ENCODE results near the gene KRTAP12-1.

DNA sequence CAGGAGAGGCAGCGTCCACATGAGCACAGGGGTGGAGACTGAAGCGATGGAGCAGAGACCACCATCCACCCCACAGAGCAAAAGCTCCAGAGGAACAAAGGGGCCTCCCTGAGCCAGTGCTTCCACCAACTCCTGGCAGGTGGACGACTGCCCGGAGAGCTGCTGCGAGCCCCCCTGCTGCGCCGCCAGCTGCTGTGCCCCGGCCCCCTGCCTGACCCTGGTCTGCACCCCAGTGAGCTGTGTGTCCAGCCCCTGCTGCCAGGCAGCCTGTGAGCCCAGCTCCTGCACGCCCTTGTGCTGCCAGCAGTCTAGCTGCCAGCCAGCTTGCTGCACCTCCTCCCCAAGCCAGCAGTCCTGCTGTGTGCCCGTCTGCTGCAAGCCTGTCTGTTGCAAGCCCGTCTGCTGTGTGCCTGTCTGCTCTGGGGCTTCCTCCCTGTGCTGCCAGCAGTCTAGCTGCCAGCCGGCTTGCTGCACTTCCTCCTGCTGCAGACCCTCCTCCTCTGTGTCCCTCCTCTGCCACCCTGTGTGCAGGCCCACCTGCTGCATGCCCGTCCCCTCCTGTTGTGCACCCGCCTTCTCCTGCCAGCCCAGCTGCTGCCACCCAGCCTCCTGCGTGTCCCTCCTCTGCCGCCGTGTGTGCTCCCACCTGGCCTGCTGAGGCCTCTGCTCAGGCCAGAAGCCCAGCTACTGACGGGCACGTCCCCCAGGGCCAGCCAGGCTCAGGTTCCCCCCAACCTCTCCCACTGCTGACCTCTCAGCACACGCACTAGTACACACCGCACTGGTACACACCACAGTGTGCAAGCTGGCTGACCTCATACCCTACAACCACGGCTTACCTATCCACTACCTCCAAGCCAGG is 20.4 kb upstream of the KRTAP12-1 start:
- TF ChIP-seq, protein P1, sequence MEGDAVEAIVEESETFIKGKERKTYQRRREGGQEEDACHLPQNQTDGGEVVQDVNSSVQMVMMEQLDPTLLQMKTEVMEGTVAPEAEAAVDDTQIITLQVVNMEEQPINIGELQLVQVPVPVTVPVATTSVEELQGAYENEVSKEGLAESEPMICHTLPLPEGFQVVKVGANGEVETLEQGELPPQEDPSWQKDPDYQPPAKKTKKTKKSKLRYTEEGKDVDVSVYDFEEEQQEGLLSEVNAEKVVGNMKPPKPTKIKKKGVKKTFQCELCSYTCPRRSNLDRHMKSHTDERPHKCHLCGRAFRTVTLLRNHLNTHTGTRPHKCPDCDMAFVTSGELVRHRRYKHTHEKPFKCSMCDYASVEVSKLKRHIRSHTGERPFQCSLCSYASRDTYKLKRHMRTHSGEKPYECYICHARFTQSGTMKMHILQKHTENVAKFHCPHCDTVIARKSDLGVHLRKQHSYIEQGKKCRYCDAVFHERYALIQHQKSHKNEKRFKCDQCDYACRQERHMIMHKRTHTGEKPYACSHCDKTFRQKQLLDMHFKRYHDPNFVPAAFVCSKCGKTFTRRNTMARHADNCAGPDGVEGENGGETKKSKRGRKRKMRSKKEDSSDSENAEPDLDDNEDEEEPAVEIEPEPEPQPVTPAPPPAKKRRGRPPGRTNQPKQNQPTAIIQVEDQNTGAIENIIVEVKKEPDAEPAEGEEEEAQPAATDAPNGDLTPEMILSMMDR (conservative IDR thresholded peaks at IDR 0.05; ENCODE audit: low read length): no peak
- TF ChIP-seq EZH2phosphoT487 (IDR thresholded peaks at IDR 0.05; ENCODE audit: borderline replicate concordance): no peak
